GM12878 (cell line): Measurements from ENCODE around the gene HPSE2. TPM values are rescaled to one million over a fixed set of nuclear protein-coding genes. Genes with fewer than 3 reads are reported as not detected.

ENCODE experiments used
- ATAC-seq: fragments of 200-7000 bp; cut with Tn5 transposase; 3 replicates; pipeline ENCODE4 v1.9.1; 2020; ENCODE audit warnings: mild to moderate bottlenecking, moderate library complexity
- BruUV-seq: library from RNA; stranded (reverse); fragments of 400-500 nt; replicated peaks from 2 replicates; lab custom pipeline; 2021; lab: Mats Ljungman, UMichigan
- CTCF ChIA-PET: fragments of 300-600 bp; sonication (Branson Sonifier 250); formaldehyde crosslinking; extraction: SDS; loops from one replicate; lab custom pipeline; 2021; ENCODE audit warnings: inconsistent platforms; lab: Yijun Ruan, JAX
- POLR2A ChIA-PET: fragments of 350-600 bp; formaldehyde crosslinking; extraction: SDS; loops from one replicate; lab custom pipeline; 2021; ENCODE audit warnings: inconsistent platforms; lab: Charles Lee
- RAD21 ChIA-PET: fragments of 300-600 bp; sonication (Branson Sonifier 250); formaldehyde crosslinking; loops from one replicate; lab custom pipeline; 2023; ENCODE audit warnings: antibody characterized with exemption; ENCODE audit not compliant: unreplicated experiment; lab: Charles Lee
- SMC1A ChIA-PET: fragments of 300-600 bp; sonication (Branson Sonifier 250); formaldehyde crosslinking; loops from one replicate; lab custom pipeline; 2023; ENCODE audit not compliant: unreplicated experiment, uncharacterized antibody; lab: Charles Lee
- DNase-seq: peaks from one replicate; pipeline ENCODE4 v3.0.0-alpha.2; 2011; ENCODE audit warnings: low read depth, low spot score
- FAIRE-seq: peaks from 3 replicates; lab custom pipeline; 2011; peaks lifted over from hg19 to GRCh38; lab: Jason Lieb, UNC
- H2AFZ ChIP-seq: 2 replicates; pipeline ENCODE4 v1.6.0; 2011; ENCODE audit warnings: low read depth, low read length, control low read depth; ENCODE audit not compliant: control insufficient read depth
- H3K27ac ChIP-seq: 2 replicates; pipeline ENCODE4 v1.5.1; 2011; ENCODE audit warnings: control low read depth; ENCODE audit not compliant: control insufficient read depth, insufficient read depth
- H3K27me3 ChIP-seq, 2 experiments: replicated peaks in 1 of 2; 2 replicates each; pipeline versions ENCODE4 v1.6.0 to v1.6.1; 2011; ENCODE audit warnings: low read length in 1 of 2; ENCODE audit not compliant: control insufficient read depth in 2 of 2, insufficient read depth in 2 of 2
- H3K36me3 ChIP-seq, 2 experiments: 2 replicates each; pipeline ENCODE4 v1.5.1; 2011; ENCODE audit warnings: low read length in 1 of 2; ENCODE audit not compliant: control insufficient read depth in 2 of 2, insufficient read depth in 2 of 2
- H3K4me1 ChIP-seq: 2 replicates; pipeline ENCODE4 v1.6.1; 2011; ENCODE audit warnings: mild to moderate bottlenecking, low read length, moderate library complexity, mixed read lengths; ENCODE audit not compliant: control insufficient read depth, insufficient read depth
- H3K4me2 ChIP-seq: 2 replicates; pipeline ENCODE4 v1.6.0; 2011; ENCODE audit warnings: control low read depth; ENCODE audit not compliant: control insufficient read depth, insufficient read depth
- H3K4me3 ChIP-seq: fragments of 200-600 bp; sonication (generic); 2 replicates; pipeline ENCODE4 v1.5.1; 2016
- H3K79me2 ChIP-seq: 2 replicates; pipeline ENCODE4 v1.6.0; 2011; ENCODE audit warnings: low read length; ENCODE audit not compliant: control insufficient read depth, insufficient read depth
- H3K9ac ChIP-seq: 2 replicates; pipeline ENCODE4 v1.8.0; 2011; ENCODE audit warnings: low read length, control low read depth, mixed read lengths; ENCODE audit not compliant: control insufficient read depth, insufficient read depth
- H3K9me3 ChIP-seq: replicated peaks from 3 replicates; pipeline ENCODE4 v1.5.1; 2011; ENCODE audit warnings: mild to moderate bottlenecking, low read length; ENCODE audit not compliant: control insufficient read depth, insufficient read depth
- H4K20me1 ChIP-seq: 2 replicates; pipeline ENCODE4 v1.6.0; 2011; ENCODE audit not compliant: control insufficient read depth, insufficient read depth
- CTCF ChIP-seq, 3 experiments: IDR thresholded peaks in 2 of 3; conservative IDR thresholded peaks in 1 of 3; 2 replicates each; pipeline ENCODE4 v1.5.1; 2011; ENCODE audit warnings: low read depth in 3 of 3, low read length in 3 of 3, mild to moderate bottlenecking in 3 of 3, control low read depth in 2 of 3, moderate library complexity in 2 of 3, inconsistent platforms in 1 of 3, mixed read lengths in 1 of 3; ENCODE audit not compliant: control insufficient read depth in 2 of 3, insufficient read depth in 1 of 3; ENCODE audit errors: extremely low read depth in 1 of 3
- ELK1 ChIP-seq: IDR thresholded peaks from 2 replicates; pipeline ENCODE4 v1.6.1; 2012; ENCODE audit warnings: low read depth, low read length, improper control_type of control experiment
- ESRRA ChIP-seq: IDR thresholded peaks from 2 replicates; pipeline ENCODE4 v1.6.1; 2012; ENCODE audit warnings: mild to moderate bottlenecking, low read length, improper control_type of control experiment
- RAD51 ChIP-seq: fragments of 450-650 bp; IDR thresholded peaks from 2 replicates; pipeline ENCODE4 v1.6.1; 2016; ENCODE audit warnings: moderate library complexity, mild to moderate bottlenecking, inconsistent platforms
- RUNX3 ChIP-seq: IDR thresholded peaks from 2 replicates; pipeline ENCODE4 v1.6.1; 2012; ENCODE audit warnings: low read length, inconsistent platforms
- SIN3A ChIP-seq: IDR thresholded peaks from 2 replicates; pipeline ENCODE4 v1.6.1; 2012; ENCODE audit warnings: low read depth, low read length, improper control_type of control experiment
- SREBF1 ChIP-seq: IDR thresholded peaks from 2 replicates; pipeline ENCODE4 v1.6.1; 2012; ENCODE audit warnings: mild to moderate bottlenecking, low read length
- TAF1 ChIP-seq: IDR thresholded peaks from 2 replicates; pipeline ENCODE4 v1.6.1; 2011; ENCODE audit warnings: mild to moderate bottlenecking, low read depth, low read length, borderline replicate concordance
- ZBTB11 ChIP-seq: fragments of 450-650 bp; formaldehyde crosslinking; IDR thresholded peaks from 2 replicates; pipeline ENCODE4 v1.5.0; 2022; ENCODE audit warnings: mild to moderate bottlenecking, missing genetic modification characterization
- ZBTB40 ChIP-seq: fragments of 450-650 bp; IDR thresholded peaks from 2 replicates; pipeline ENCODE4 v1.6.1; 2016; ENCODE audit warnings: mild to moderate bottlenecking, moderate library complexity, borderline replicate concordance
- WGBS: methylation state at CpG from one replicate; pipeline ENCODE4 v1.1.6; 2016; ENCODE audit warnings: low lambda C conversion rate; ENCODE audit not compliant: insufficient replicate concordance, insufficient coverage; ENCODE audit errors: missing lambda C conversion rate; 5-methylcytosine and 5-hydroxymethylcytosine counted together
- in situ Hi-C: fragments of 300-500 bp; cut with MboI; formaldehyde crosslinking; loops from 9 replicates; pipeline ENCODE4 v1.14.3; 2018; ENCODE audit warnings: mixed read lengths
- intact Hi-C: fragments of 100-400 bp; cut with micrococcal nuclease; formaldehyde crosslinking; loops from one replicate; pipeline ENCODE4 v1.14.2; 2022; ENCODE audit not compliant: unreplicated experiment
- polyA plus RNA-seq, 11 experiments: library from polyadenylated mRNA; depleted of rRNA in 4 of 11; unstranded in 6 of 11; stranded (reverse) in 5 of 11; fragments of >200 nt; fragmentation: Nextera tagmentation in 4 of 11; fragmentation: Illumina TruSeq in 1 of 11; extraction: Ambion mirVana in 4 of 11; extraction: Trizol in 1 of 11; gene quantifications; 1 replicate in 1 of 11; 2 replicates in 10 of 11; pipeline versions ENCODE4 v1.2.1 to v1.2.3, GENCODE V29; 2011 to 2016; ENCODE audit warnings: inconsistent platforms in 2 of 11, missing spikeins in 2 of 11, low read depth in 1 of 11
- total RNA-seq, 4 experiments: library from RNA; depleted of rRNA in 3 of 4; stranded (reverse); fragments of >200 nt in 3 of 4; fragmentation: Illumina TruSeq in 1 of 4; extraction: Trizol in 1 of 4; gene quantifications; 2 replicates each; pipeline versions ENCODE4 v1.2.1 to v1.2.3, GENCODE V29; 2013 to 2021

The HPSE2 gene
- total and polyA plus RNA-seq, 10 of the 15 experiments (the other 5 are each of a cell fraction or from before 2014, with no cell fraction given): 0.06 TPM; not detected in 9

GRCh38 chr10:98510412-98510995, 725.1 kb downstream of the HPSE2 start:
- no peaks in the 10 kb centered on the region for H3K4me1 ChIP-seq
- intact Hi-C loops: no loop called here
- no peak overlapping the region for H3K4me3 ChIP-seq
- no peaks in the 10 kb centered on the region for H3K9me3 ChIP-seq
- no peaks in the 10 kb centered on the region for H4K20me1 ChIP-seq
- H3K27ac ChIP-seq: no peak overlapping the region
- SMC1A ChIA-PET: no interaction called here
- CTCF ChIA-PET: interaction anchor here (1.2 kb wide), 1 partner anchor 43 kb away, joined by 3 read pairs; no protein-coding TSS in a partner anchor
- POLR2A ChIA-PET: no interaction called here
- FAIRE-seq (no peak), ATAC-seq (no peak), DNase-seq (no peak)
- WGBS: 43% methylated on average over 4 of the region's 4 CpGs
- no TSS peak for BruUV-seq
- no peak overlapping the region for H3K9ac ChIP-seq
- RAD21 ChIA-PET: no interaction called here
- H3K4me2 ChIP-seq: no peak overlapping the region
- H3K27me3 ChIP-seq: no peaks in the 10 kb centered on the region; a peak in 2 of 4 replicates
- in situ Hi-C loops: no loop called here
- H3K36me3 ChIP-seq: no peaks in the 10 kb centered on the region
- no peak overlapping the region for H2AFZ ChIP-seq
- no peaks in the 10 kb centered on the region for H3K79me2 ChIP-seq
- TF ChIP-seq ESRRA (no peak), TAF1 (no peak), ZBTB40 (no peak), ELK1 (no peak), SREBF1 (no peak), ZBTB11 (CRISPR knock-in tag) (no peak), RUNX3 (no peak), SIN3A (no peak), RAD51 (no peak), CTCF (IDR thresholded peaks at IDR 0.05 in 2 of 3, conservative IDR thresholded peaks at IDR 0.05 in 1 of 3; ENCODE audit: control insufficient read depth in 2 of 3, extremely low read depth in 1 of 3, insufficient read depth in 1 of 3, low read depth in 3 of 3, low read length in 3 of 3) (no peak)
